Panc1 (cell line): Measurements from ENCODE around the gene KCND3. TPM values are rescaled to one million over a fixed set of nuclear protein-coding genes. Genes with fewer than 3 reads are reported as not detected.

ENCODE experiments used
- ATAC-seq: fragments of 200-7000 bp; cut with Tn5 transposase; 2 replicates; pipeline ENCODE4 v1.9.1; 2020; ENCODE audit warnings: mild to moderate bottlenecking, moderate library complexity
- BruUV-seq: library from RNA; stranded (reverse); fragments of 400-500 nt; replicated peaks from 2 replicates; lab custom pipeline; 2021; lab: Mats Ljungman, UMichigan
- CTCF ChIA-PET: fragments of 300-600 bp; sonication (Branson Sonifier 250); formaldehyde crosslinking; loops from one replicate; lab custom pipeline; 2022; ENCODE audit warnings: antibody characterized with exemption; lab: Charles Lee
- POLR2A ChIA-PET: fragments of 300-600 bp; sonication (Branson Sonifier 250); formaldehyde crosslinking; loops from one replicate; lab custom pipeline; 2022; ENCODE audit warnings: antibody characterized with exemption; lab: Charles Lee
- DNase-seq: peaks from one replicate; pipeline ENCODE4 v3.0.0-alpha.2; 2010; ENCODE audit warnings: low read depth, low spot score
- H3K27ac ChIP-seq: 2 replicates; pipeline ENCODE4 v1.5.1; 2011; ENCODE audit warnings: mild to moderate bottlenecking, low read length, inconsistent platforms
- H3K27me3 ChIP-seq: fragments of 200-500 bp; sonication (Bioruptor generic); 2 replicates; pipeline ENCODE4 v1.6.0; 2014; ENCODE audit warnings: low read length, inconsistent platforms; ENCODE audit not compliant: control insufficient read depth, insufficient read depth
- H3K36me3 ChIP-seq: fragments of 200-500 bp; sonication (Bioruptor generic); 2 replicates; pipeline ENCODE4 v1.5.1; 2014; ENCODE audit warnings: inconsistent platforms, mild to moderate bottlenecking, low read length, moderate library complexity; ENCODE audit not compliant: control insufficient read depth, insufficient read depth
- H3K4me1 ChIP-seq: 2 replicates; pipeline ENCODE4 v1.5.1; 2011; ENCODE audit warnings: inconsistent platforms, mild to moderate bottlenecking, low read length, moderate library complexity; ENCODE audit not compliant: control insufficient read depth, insufficient read depth
- H3K4me3 ChIP-seq, 2 experiments: 2 replicates each; pipeline ENCODE4 v1.5.1; 2011 to 2012; ENCODE audit warnings: low read depth in 2 of 2, low read length in 2 of 2, mild to moderate bottlenecking in 2 of 2, inconsistent platforms in 1 of 2, moderate library complexity in 1 of 2
- H3K9me3 ChIP-seq: fragments of 200-500 bp; sonication (Bioruptor generic); 2 replicates; pipeline ENCODE4 v1.5.1; 2014; ENCODE audit warnings: low read depth, mild to moderate bottlenecking, inconsistent platforms, low read length, moderate library complexity; ENCODE audit not compliant: control insufficient read depth, insufficient read depth
- CTCF ChIP-seq: fragments of 450-650 bp; IDR thresholded peaks from 2 replicates; pipeline ENCODE4 v1.5.1; 2017; ENCODE audit warnings: mild to moderate bottlenecking
- POLR2AphosphoS5 ChIP-seq: IDR thresholded peaks from 2 replicates; pipeline ENCODE4 v1.6.1; 2012; ENCODE audit warnings: mild to moderate bottlenecking, low read depth, low read length, moderate library complexity
- REST ChIP-seq, 2 experiments: IDR thresholded peaks; 2 replicates each; pipeline ENCODE4 v1.6.1; 2011 to 2012; ENCODE audit warnings: low read depth in 2 of 2, control low read depth in 1 of 2, low read length in 1 of 2, mild to moderate bottlenecking in 1 of 2, moderate library complexity in 1 of 2; ENCODE audit not compliant: insufficient read depth in 1 of 2
- SIN3A ChIP-seq: IDR thresholded peaks from 2 replicates; pipeline ENCODE4 v1.6.1; 2012; ENCODE audit warnings: low read depth, mild to moderate bottlenecking, low read length, moderate library complexity, borderline replicate concordance; ENCODE audit not compliant: insufficient read depth
- TCF7L2 ChIP-seq: IDR thresholded peaks from 2 replicates; pipeline ENCODE4 v1.6.1; 2011; ENCODE audit warnings: mild to moderate bottlenecking, low read depth, low read length, inconsistent platforms
- in situ Hi-C: cut with HindIII; loops from 2 replicates; pipeline ENCODE4 v1.10.0; 2016; ENCODE audit warnings: low sequenced_read_pairs, low pct_unique_long_range_greater_than_20kb
- intact Hi-C: fragments of 100-400 bp; cut with micrococcal nuclease; formaldehyde crosslinking; loops from one replicate; pipeline ENCODE4 v1.10.0; 2022; ENCODE audit not compliant: unreplicated experiment
- total RNA-seq: library from RNA; stranded (reverse); gene quantifications from one replicate; pipeline ENCODE4 v1.2.1, GENCODE V29; 2021; ENCODE audit not compliant: unreplicated experiment

KCND3 gene
- total RNA-seq, 1 experiment from 2014 or later = not detected

GRCh38 chr1:112026016-112026415, 36.5 kb upstream of the KCND3 start:
- no TSS peak for BruUV-seq
- ATAC-seq (no peak), DNase-seq (no peak)
- CTCF ChIA-PET = no interaction called here
- intact Hi-C loops (no loop called here), in situ Hi-C loops (no loop called here)
- H3K9me3 ChIP-seq = no peaks in the 10 kb centered on the region
- no peak overlapping the region for H3K27ac ChIP-seq
- TF ChIP-seq SIN3A (no peak), REST (IDR thresholded peaks at IDR 0.05; ENCODE audit: insufficient read depth in 1 of 2, low read depth in 2 of 2, low read length in 1 of 2) (no peak), TCF7L2 (no peak), POLR2AphosphoS5 (no peak), CTCF (no peak)
- no peaks in the 10 kb centered on the region for H3K36me3 ChIP-seq
- H3K4me1 ChIP-seq = no peaks in the 10 kb centered on the region
- 0 out of 2 replicates have a peak, but pooled peaks cover 3% of the 10 kb centered on the region for H3K27me3 ChIP-seq
- no peak overlapping the region for H3K4me3 ChIP-seq
- POLR2A ChIA-PET = no interaction called here

GRCh38 chr1:112021263-112021662, 31.8 kb upstream of the KCND3 start:
- no peak for TF ChIP-seq REST (IDR thresholded peaks at IDR 0.05; ENCODE audit: insufficient read depth in 1 of 2, low read depth in 2 of 2, low read length in 1 of 2)
- no peak for TF ChIP-seq POLR2AphosphoS5
- no peak for TF ChIP-seq TCF7L2
- TF ChIP-seq SIN3A = no peak
- no peak for TF ChIP-seq CTCF
- CTCF ChIA-PET = no interaction called here
- intact Hi-C loops = no loop called here
- Histone ChIP-seq H3K36me3 (no peaks in the 10 kb centered on the region), H3K4me3 (no peak overlapping the region), H3K9me3 (no peaks in the 10 kb centered on the region), H3K27ac (no peak overlapping the region), H3K4me1 (no peaks in the 10 kb centered on the region), H3K27me3 (0 out of 2 replicates have a peak, but pooled peaks cover 2% of the 10 kb centered on the region)
- POLR2A ChIA-PET = no interaction called here
- DNase-seq = no peak
- in situ Hi-C loops = no loop called here
- BruUV-seq = no TSS peak
- ATAC-seq = no peak
